ENCODE results near the gene CPAMD8. TPM values are rescaled to one million over a fixed set of nuclear protein-coding genes. Genes with fewer than 3 reads are reported as not detected.

Gene CPAMD8
- total RNA-seq, 1 experiment from 2014 or later, result 0.34 TPM

- no peaks in the 10 kb centered on the region for H3K9me3 ChIP-seq (replicated peaks)
Observed at GRCh38 chr19:16862826-16863415, 163.7 kb downstream of the CPAMD8 start.

GRCh38 chr19:16861834-16862233, 164.8 kb downstream of the CPAMD8 start:
- Histone ChIP-seq H3K27ac (no peak overlapping the region), H3K36me3 (peaks cover 60% of the 10 kb centered on the region), H3K4me1 (replicated peaks) (no peaks in the 10 kb centered on the region), H3K9me3 (replicated peaks) (no peaks in the 10 kb centered on the region), H3K4me3 (no peak overlapping the region), H3K27me3 (replicated peaks) (no peaks in the 10 kb centered on the region)
- DNase-seq (ENCODE audit: low read depth in 1 of 2, low spot score in 2 of 2), result no peak

More at GRCh38 chr19:16862826-16863415, 163.7 kb downstream of the CPAMD8 start:
- no peak overlapping the region for H3K4me3 ChIP-seq
- H3K27ac ChIP-seq, result no peak overlapping the region
- no peaks in the 10 kb centered on the region for H3K27me3 ChIP-seq (replicated peaks)
- no peak for DNase-seq (ENCODE audit: low read depth in 1 of 2, low spot score in 2 of 2)
- H3K36me3 ChIP-seq, result peaks cover 69% of the 10 kb centered on the region
- no peaks in the 10 kb centered on the region for H3K4me1 ChIP-seq (replicated peaks)

GRCh38 chr19:16861011-16861410, 165.6 kb downstream of the CPAMD8 start:
- H3K36me3 ChIP-seq, result peaks cover 57% of the 10 kb centered on the region

GRCh38 chr19:16860118-16860517, 166.5 kb downstream of the CPAMD8 start:
- H3K27me3 ChIP-seq (replicated peaks), result no peaks in the 10 kb centered on the region
- no peak overlapping the region for H3K4me3 ChIP-seq
- H3K4me1 ChIP-seq (replicated peaks), result no peaks in the 10 kb centered on the region
- H3K27ac ChIP-seq, result no peak overlapping the region
- H3K36me3 ChIP-seq, result peaks cover 57% of the 10 kb centered on the region
- DNase-seq (ENCODE audit: low read depth in 1 of 2, low spot score in 2 of 2), result no peak
- no peaks in the 10 kb centered on the region for H3K9me3 ChIP-seq (replicated peaks)

More at GRCh38 chr19:16861011-16861410, 165.6 kb downstream of the CPAMD8 start:
- H3K9me3 ChIP-seq (replicated peaks), result no peaks in the 10 kb centered on the region
- DNase-seq (ENCODE audit: low read depth in 1 of 2, low spot score in 2 of 2), result no peak
- no peak overlapping the region for H3K27ac ChIP-seq
- no peaks in the 10 kb centered on the region for H3K27me3 ChIP-seq (replicated peaks)
- no peaks in the 10 kb centered on the region for H3K4me1 ChIP-seq (replicated peaks)
- no peak overlapping the region for H3K4me3 ChIP-seq

- no peak for DNase-seq (ENCODE audit: low read depth in 1 of 2, low spot score in 2 of 2)
- no peaks in the 10 kb centered on the region for H3K27me3 ChIP-seq (replicated peaks)
- H3K4me1 ChIP-seq (replicated peaks), result no peaks in the 10 kb centered on the region
- no peak overlapping the region for H3K27ac ChIP-seq
- H3K4me3 ChIP-seq, result no peak overlapping the region
- peaks cover 56% of the 10 kb centered on the region for H3K36me3 ChIP-seq
- no peaks in the 10 kb centered on the region for H3K9me3 ChIP-seq (replicated peaks)
Observed at GRCh38 chr19:16859626-16860025, 167.0 kb downstream of the CPAMD8 start.

GRCh38 chr19:16856091-16856490, 170.5 kb downstream of the CPAMD8 start:
- Histone ChIP-seq H3K4me3 (no peak overlapping the region), H3K4me1 (replicated peaks) (peaks cover 2% of the 10 kb centered on the region), H3K27ac (no peak overlapping the region), H3K36me3 (peaks cover 62% of the 10 kb centered on the region), H3K27me3 (replicated peaks) (no peaks in the 10 kb centered on the region), H3K9me3 (replicated peaks) (no peaks in the 10 kb centered on the region)
- DNase-seq (ENCODE audit: low read depth in 1 of 2, low spot score in 2 of 2), result no peak

DNA sequence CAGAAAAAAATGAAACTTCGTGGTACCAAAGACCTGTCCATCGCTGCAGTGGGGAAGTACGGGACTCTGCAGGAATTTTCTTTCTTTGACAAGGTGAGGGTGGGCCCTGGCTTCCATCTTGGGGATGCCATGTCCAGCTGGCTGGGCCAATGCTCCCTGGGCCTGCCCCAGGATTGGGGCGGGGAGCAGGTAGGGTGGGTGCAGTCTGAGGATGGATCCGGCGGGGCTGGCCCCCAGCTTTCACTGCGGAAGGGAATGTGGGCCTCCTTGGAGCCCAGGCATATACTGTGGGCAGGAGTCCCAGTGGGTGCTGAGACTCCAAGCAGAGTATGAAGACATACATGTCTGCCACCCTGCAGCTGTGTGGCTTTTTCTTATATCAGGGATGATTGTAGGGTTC, 173.5 kb downstream of the CPAMD8 start:
- peaks cover 80% of the 10 kb centered on the region for H3K36me3 ChIP-seq
- peaks cover 27% of the 10 kb centered on the region for H3K4me1 ChIP-seq (replicated peaks)
- H3K9me3 ChIP-seq (replicated peaks), result no peaks in the 10 kb centered on the region

DNA sequence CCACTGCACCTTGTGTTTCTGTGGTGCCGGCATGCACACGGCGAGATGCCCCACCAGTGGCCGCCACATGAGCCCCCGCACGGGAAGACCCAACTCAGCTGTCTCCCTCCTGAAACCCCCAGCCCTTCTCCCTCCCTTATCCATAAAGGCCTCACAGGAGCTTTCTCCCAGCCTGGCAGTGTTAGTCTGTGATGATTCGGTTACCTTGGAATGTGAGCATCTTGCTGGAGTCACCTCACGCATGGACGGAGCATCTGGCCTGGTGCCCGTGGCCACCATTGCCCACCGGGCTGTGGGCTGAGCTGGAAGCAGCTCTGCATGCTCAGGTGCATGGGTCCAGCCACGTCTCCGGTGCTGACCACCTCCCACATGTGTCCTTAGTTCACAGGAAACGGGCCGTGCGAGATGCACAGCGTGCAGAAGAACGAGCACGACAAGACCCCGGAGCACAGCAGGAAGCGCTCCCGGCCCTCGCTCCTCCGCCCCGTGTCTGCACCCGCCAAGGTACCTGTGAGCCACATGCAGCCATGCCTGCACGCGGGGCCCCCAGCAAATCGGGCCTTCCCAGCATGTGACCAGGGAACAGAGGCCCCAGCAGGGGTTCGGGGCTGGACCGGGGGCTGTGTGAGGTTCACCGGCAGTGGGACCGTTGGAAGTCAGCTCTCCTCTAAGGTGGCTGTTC, 175.4 kb downstream of the CPAMD8 start:
- peaks cover 93% of the 10 kb centered on the region for H3K36me3 ChIP-seq
- peak in 1 of 2 experiments; percentile 29 for DNase-seq (ENCODE audit: low read depth in 1 of 2, low spot score in 2 of 2)
- H3K4me1 ChIP-seq (replicated peaks), result peaks cover 27% of the 10 kb centered on the region
- H3K9me3 ChIP-seq (replicated peaks), result no peaks in the 10 kb centered on the region
- peak overlapping the region; percentile 26; the same call in 1 of the 2 replicates for H3K27ac ChIP-seq
- no peaks in the 10 kb centered on the region for H3K27me3 ChIP-seq (replicated peaks)
- no peak overlapping the region for H3K4me3 ChIP-seq

More for the DNA sequence above, 173.5 kb downstream of the CPAMD8 start:
- Histone ChIP-seq H3K4me3 (no peak overlapping the region), H3K27me3 (replicated peaks) (no peaks in the 10 kb centered on the region), H3K27ac (no peak overlapping the region)
- DNase-seq (ENCODE audit: low read depth in 1 of 2, low spot score in 2 of 2), result no peak

- Histone ChIP-seq H3K27me3 (replicated peaks) (no peaks in the 10 kb centered on the region), H3K4me3 (no peak overlapping the region), H3K27ac (peak overlapping the region; percentile 26), H3K36me3 (peaks cover 95% of the 10 kb centered on the region), H3K4me1 (replicated peaks) (peaks cover 27% of the 10 kb centered on the region), H3K9me3 (replicated peaks) (no peaks in the 10 kb centered on the region)
- DNase-seq (ENCODE audit: low read depth in 1 of 2, low spot score in 2 of 2), result peak in 1 of 2 experiments; percentile 13
Observed at GRCh38 chr19:16850133-16850532, 176.5 kb downstream of the CPAMD8 start.

DNA sequence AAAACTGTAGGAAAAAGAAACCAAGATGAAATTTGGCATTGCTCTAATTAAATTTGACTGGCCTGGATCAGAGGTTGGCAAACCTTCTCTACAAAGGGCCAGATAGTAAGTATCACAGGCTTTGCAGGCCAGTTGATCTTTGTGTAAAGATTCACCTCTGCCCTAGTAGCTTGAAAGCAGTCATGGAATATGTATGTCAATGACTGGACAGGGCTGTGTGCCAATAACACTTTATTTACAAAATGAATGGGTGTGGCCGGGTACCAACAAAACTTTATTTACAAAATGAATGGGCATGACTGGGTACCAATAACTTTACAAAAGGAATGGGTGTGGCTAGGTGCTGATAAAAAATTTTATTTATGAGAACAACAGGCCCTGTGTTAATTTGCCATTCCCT, 177.4 kb downstream of the CPAMD8 start:
- Histone ChIP-seq H3K27ac (peak overlapping the region; percentile 3; the same call in 1 of the 2 replicates), H3K27me3 (replicated peaks) (no peaks in the 10 kb centered on the region), H3K36me3 (peaks cover 96% of the 10 kb centered on the region), H3K4me1 (replicated peaks) (peaks cover 27% of the 10 kb centered on the region), H3K4me3 (no peak overlapping the region), H3K9me3 (replicated peaks) (no peaks in the 10 kb centered on the region)
- peak in 1 of 2 experiments; percentile 15 for DNase-seq (ENCODE audit: low read depth in 1 of 2, low spot score in 2 of 2)

- DNase-seq (ENCODE audit: low read depth in 1 of 2, low spot score in 2 of 2), result no peak
- H3K27ac ChIP-seq, result no peak overlapping the region
- H3K36me3 ChIP-seq, result peaks cover 96% of the 10 kb centered on the region
- H3K4me1 ChIP-seq (replicated peaks), result peaks cover 27% of the 10 kb centered on the region
- no peaks in the 10 kb centered on the region for H3K9me3 ChIP-seq (replicated peaks)
- H3K4me3 ChIP-seq, result no peak overlapping the region
- no peaks in the 10 kb centered on the region for H3K27me3 ChIP-seq (replicated peaks)
Observed at GRCh38 chr19:16847430-16847829, 179.2 kb downstream of the CPAMD8 start.

DNA sequence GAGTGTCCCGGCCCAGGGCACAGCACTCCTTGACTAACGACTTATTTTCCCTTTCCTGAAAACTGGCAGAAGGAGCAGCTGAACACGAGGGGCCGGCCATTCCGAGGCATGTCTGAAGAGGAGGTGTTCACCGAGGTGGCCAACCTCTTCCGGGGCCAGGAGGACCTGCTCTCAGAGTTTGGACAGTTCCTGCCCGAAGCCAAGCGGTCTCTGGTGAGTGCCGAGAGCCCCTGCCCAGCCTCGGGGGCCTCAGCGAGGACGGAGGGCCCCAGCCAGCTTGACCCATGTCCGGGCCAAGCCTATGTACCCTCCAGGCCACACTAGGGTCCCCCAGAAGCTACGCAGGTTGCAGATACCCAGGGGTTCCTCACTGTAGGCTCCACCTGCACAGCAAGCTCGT, 179.7 kb downstream of the CPAMD8 start:
- Histone ChIP-seq H3K4me3 (no peak overlapping the region), H3K9me3 (replicated peaks) (no peaks in the 10 kb centered on the region)

More for the DNA sequence above, 179.7 kb downstream of the CPAMD8 start:
- Histone ChIP-seq H3K36me3 (peaks cover 96% of the 10 kb centered on the region), H3K4me1 (replicated peaks) (peaks cover 27% of the 10 kb centered on the region), H3K27me3 (replicated peaks) (no peaks in the 10 kb centered on the region), H3K27ac (no peak overlapping the region)
- DNase-seq (ENCODE audit: low read depth in 1 of 2, low spot score in 2 of 2), result no peak

Data from SJSA1 (cell line).